HepG2 (cell line): ENCODE data around the gene ERFL. TPM values are rescaled to one million over a fixed set of nuclear protein-coding genes. Genes with fewer than 3 reads are reported as not detected.
A peak's percentile ranks its signal among the peaks of the same experiment; 100 is the strongest.

Source experiments
- ARID4A ChIP-seq: sonication (generic); formaldehyde crosslinking; IDR thresholded peaks from 2 replicates; pipeline ENCODE4 v1.5.0; 2020; ENCODE audit warnings: mild to moderate bottlenecking, missing genetic modification reagents, borderline replicate concordance
- ELF3 ChIP-seq: IDR thresholded peaks from 2 replicates; pipeline ENCODE4 v1.6.1; 2016; ENCODE audit warnings: missing genetic modification reagents, missing compliant biosample characterization
- GFI1 ChIP-seq: sonication (generic); formaldehyde crosslinking; IDR thresholded peaks from 2 replicates; pipeline ENCODE4 v1.5.0; 2020; ENCODE audit warnings: missing genetic modification reagents, mild to moderate bottlenecking, borderline replicate concordance
- HOXA5 ChIP-seq: sonication (generic); formaldehyde crosslinking; IDR thresholded peaks from 2 replicates; pipeline ENCODE4 v1.4.0; 2020; ENCODE audit warnings: missing genetic modification reagents
- MAZ ChIP-seq, 2 experiments: sonication (generic) in 1 of 2; formaldehyde crosslinking in 1 of 2; IDR thresholded peaks; 2 replicates each; pipeline versions ENCODE4 v1.5.0 to v1.6.1; 2012 to 2020; ENCODE audit warnings: low read depth in 2 of 2, mild to moderate bottlenecking in 2 of 2, borderline replicate concordance in 1 of 2, improper control_type of control experiment in 1 of 2, low read length in 1 of 2, missing genetic modification reagents in 1 of 2, moderate library complexity in 1 of 2
- MEF2D ChIP-seq: sonication (generic); formaldehyde crosslinking; IDR thresholded peaks from 2 replicates; pipeline ENCODE4 v1.5.1; 2020; ENCODE audit warnings: mild to moderate bottlenecking, missing genetic modification reagents
- MYC ChIP-seq: sonication (generic); formaldehyde crosslinking; IDR thresholded peaks from 2 replicates; pipeline ENCODE4 v1.9.0; 2021; ENCODE audit warnings: missing genetic modification reagents, borderline replicate concordance
- NFE2 ChIP-seq: sonication (generic); formaldehyde crosslinking; IDR thresholded peaks from 2 replicates; pipeline ENCODE4 v1.4.0; 2020; ENCODE audit warnings: missing genetic modification reagents
- PBX3 ChIP-seq: sonication (generic); formaldehyde crosslinking; IDR thresholded peaks from 2 replicates; pipeline ENCODE4 v1.8.1; 2023; ENCODE audit warnings: missing genetic modification reagents, inconsistent platforms, borderline replicate concordance
- SMAD9 ChIP-seq: sonication (generic); formaldehyde crosslinking; IDR thresholded peaks from 2 replicates; pipeline ENCODE4 v1.5.1; 2020; ENCODE audit warnings: mild to moderate bottlenecking, missing genetic modification reagents
- SNAPC4 ChIP-seq: sonication (generic); formaldehyde crosslinking; IDR thresholded peaks from 2 replicates; pipeline ENCODE4 v1.4.0; 2020; ENCODE audit warnings: mild to moderate bottlenecking, missing genetic modification reagents
- ZBTB2 ChIP-seq: sonication (generic); formaldehyde crosslinking; IDR thresholded peaks from 2 replicates; pipeline ENCODE4 v1.8.0; 2022; ENCODE audit warnings: low read depth, missing genetic modification reagents
- ZKSCAN5 ChIP-seq: sonication (generic); formaldehyde crosslinking; IDR thresholded peaks from 2 replicates; pipeline ENCODE4 v1.5.1; 2020; ENCODE audit warnings: mild to moderate bottlenecking, missing genetic modification reagents
- ZNF235 ChIP-seq: sonication (generic); formaldehyde crosslinking; IDR thresholded peaks from 2 replicates; pipeline ENCODE4 v1.8.1; 2023; ENCODE audit warnings: mild to moderate bottlenecking, missing genetic modification reagents, borderline replicate concordance
- ZNF547 ChIP-seq: sonication (generic); formaldehyde crosslinking; IDR thresholded peaks from 2 replicates; pipeline ENCODE4 v1.5.1; 2020; ENCODE audit warnings: mild to moderate bottlenecking, missing genetic modification reagents
- ZNF549 ChIP-seq: sonication (generic); formaldehyde crosslinking; IDR thresholded peaks from 2 replicates; pipeline ENCODE4 v1.5.0; 2020; ENCODE audit warnings: missing genetic modification reagents
- polyA plus RNA-seq, 8 experiments: library from polyadenylated mRNA; depleted of rRNA in 3 of 8; stranded (reverse) in 7 of 8; unstranded in 1 of 8; fragments of >200 nt; fragmentation: Illumina TruSeq in 4 of 8; extraction: Trizol in 4 of 8; gene quantifications; 2 replicates each; pipeline versions ENCODE4 v1.2.1 to v1.2.3, GENCODE V29; 2011 to 2016; ENCODE audit warnings: low read depth in 4 of 8, missing spikeins in 1 of 8, mixed read lengths in 1 of 8; ENCODE audit not compliant: insufficient read depth in 1 of 8
- total RNA-seq, 5 experiments: library from RNA; depleted of rRNA; stranded (reverse); fragments of >200 nt; fragmentation: Illumina TruSeq; extraction: Trizol; gene quantifications; 2 replicates each; pipeline ENCODE4 v1.2.3, GENCODE V29; 2016; ENCODE audit warnings: low read depth in 1 of 5

Gene ERFL
- total and polyA plus RNA-seq, 2 of the 13 experiments (the other 11 are each of a cell fraction or from before 2014, with no cell fraction given), result not detected

- TF ChIP-seq SNAPC4 (CRISPR knock-in tag), result no peak
- TF ChIP-seq ZKSCAN5 (CRISPR knock-in tag), result peak; percentile 38; the same call in 1 of the 2 replicates
- TF ChIP-seq ZNF235 (CRISPR knock-in tag), result no peak
- TF ChIP-seq PBX3 (CRISPR knock-in tag), result no peak
- no peak for TF ChIP-seq HOXA5 (CRISPR knock-in tag)
- 0 out of 2 replicates have a peak, but pooled peaks have one; percentile 30 for TF ChIP-seq MAZ (IDR thresholded peaks at IDR 0.05; ENCODE audit: borderline replicate concordance, low read depth, low read length)
- TF ChIP-seq MAZ (CRISPR knock-in tag; IDR thresholded peaks at IDR 0.05; ENCODE audit: low read depth), result 0 out of 2 replicates have a peak, but pooled peaks have one; percentile 29
- TF ChIP-seq ELF3, result no peak
- peak; percentile 8; the same call in 1 of the 2 replicates for TF ChIP-seq ZBTB2
- no peak for TF ChIP-seq NFE2 (CRISPR knock-in tag)
- TF ChIP-seq SMAD9, result no peak
- peak; percentile 57 for TF ChIP-seq ARID4A (CRISPR knock-in tag)
- TF ChIP-seq MYC (CRISPR knock-in tag), result 0 out of 2 replicates have a peak, but pooled peaks have one; percentile 28
- no peak for TF ChIP-seq MEF2D (CRISPR knock-in tag)
- TF ChIP-seq ZNF549, result no peak
- TF ChIP-seq GFI1, result no peak
- no peak for TF ChIP-seq ZNF547 (CRISPR knock-in tag)
These were observed 30.3 kb upstream of the ERFL start (continued) for GRCh38 chr19:41958367-41959055.
